ENCODE measurements around the gene LDLRAP1.

LDLRAP1 gene

DNA sequence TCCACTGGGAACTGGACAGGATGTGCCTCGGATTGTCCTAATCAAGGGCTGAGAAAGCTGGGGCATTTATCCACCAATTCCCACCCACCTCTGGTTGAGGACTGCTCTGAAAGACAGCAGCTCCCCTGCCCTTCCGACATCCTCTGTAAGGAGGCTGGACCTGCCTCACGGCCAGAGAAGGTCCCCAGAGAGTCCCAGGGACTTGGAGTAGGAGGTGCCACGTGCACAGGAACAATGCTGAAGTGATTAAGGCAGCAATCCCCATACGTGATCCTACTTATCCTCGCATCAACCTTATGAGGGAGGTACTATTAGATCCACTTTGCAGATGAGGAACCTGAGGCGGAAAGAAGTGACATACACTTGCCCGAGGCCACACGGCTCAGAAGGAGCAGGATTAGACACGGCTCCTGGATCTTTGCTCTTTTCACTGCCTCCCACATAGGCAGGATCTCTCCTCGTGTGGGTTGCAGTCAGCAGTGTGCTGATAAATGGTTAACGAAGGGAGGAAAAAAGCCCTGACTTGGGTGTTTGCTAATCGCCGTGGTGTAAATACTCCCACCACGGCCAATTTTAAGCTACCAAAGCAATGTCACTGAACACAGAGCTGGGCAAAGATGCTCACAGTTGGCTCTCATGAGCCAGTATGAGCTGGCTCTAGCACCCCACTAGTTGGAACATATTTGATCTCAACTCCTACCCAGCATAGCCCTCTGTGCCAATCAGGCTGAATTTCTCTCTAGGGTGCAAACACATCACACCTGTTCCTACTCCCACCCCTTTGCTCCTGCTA, 18.6 kb upstream of the LDLRAP1 start:
- DNase-seq: no peak

DNA sequence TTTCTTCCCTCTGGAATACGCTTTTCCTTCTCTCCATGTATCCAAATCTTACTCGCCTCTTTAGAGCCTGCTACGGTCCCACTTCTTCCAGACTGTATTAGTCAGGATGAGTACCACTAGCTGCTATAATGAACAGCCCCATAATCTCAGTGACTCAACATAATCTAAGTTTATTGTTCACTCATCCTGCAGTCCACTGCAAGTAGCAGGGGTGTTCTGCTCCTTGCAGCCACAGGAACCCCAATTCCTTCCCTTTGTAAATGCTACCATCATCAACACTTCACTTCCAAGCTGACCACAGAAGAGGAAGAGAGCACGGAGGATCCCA, 18.1 kb upstream of the LDLRAP1 start:
- no peak for DNase-seq

DNA sequence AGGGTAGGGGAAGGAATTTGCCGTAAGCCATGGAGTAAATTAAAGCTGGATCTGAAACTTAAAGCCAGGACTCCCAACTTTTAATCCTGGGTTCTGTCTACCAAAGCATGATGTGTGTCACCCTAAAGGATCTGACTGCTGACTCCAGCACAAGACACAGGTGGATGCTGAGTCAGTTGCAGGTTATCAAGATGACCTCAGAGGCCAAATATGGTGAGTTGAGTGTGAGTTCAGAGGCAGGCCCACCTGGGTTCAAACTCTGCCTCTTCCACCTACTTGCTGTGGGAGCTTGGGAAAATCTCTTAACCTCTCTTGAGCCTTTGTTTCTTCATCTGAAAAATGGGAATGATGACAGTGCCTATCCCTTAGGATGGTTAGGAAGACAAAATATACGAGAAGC, 16.7 kb upstream of the LDLRAP1 start:
- no peak for DNase-seq

DNA sequence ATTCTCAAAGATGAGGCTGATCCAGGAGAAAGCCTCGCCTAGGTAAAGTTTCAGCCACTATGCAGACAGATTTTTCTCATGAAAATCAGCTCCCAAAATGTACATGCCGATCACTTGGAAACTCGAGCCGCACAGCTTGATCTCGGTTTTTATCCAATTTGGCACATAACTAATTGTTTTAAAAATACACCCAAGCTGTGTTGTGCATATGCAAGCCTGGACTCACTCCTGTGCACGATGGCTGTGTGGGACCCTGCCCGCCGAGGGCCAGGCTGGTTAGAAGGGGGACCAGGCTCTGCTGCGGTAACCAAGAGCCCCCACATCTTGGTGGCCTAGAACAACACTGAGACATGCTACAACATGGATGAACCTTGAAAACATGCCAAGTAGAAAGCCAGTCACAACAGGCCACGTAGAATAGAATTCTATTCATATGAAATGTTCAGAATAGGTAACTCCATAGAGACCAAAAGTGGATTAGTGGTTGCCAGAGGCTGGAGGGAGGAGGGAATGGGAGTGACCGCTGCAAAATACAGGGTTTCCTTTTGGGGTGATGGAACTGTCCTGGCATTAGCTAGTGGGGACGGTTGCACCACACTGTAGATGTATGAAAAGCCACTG, 16.1 kb upstream of the LDLRAP1 start:
- no peak for DNase-seq

DNA sequence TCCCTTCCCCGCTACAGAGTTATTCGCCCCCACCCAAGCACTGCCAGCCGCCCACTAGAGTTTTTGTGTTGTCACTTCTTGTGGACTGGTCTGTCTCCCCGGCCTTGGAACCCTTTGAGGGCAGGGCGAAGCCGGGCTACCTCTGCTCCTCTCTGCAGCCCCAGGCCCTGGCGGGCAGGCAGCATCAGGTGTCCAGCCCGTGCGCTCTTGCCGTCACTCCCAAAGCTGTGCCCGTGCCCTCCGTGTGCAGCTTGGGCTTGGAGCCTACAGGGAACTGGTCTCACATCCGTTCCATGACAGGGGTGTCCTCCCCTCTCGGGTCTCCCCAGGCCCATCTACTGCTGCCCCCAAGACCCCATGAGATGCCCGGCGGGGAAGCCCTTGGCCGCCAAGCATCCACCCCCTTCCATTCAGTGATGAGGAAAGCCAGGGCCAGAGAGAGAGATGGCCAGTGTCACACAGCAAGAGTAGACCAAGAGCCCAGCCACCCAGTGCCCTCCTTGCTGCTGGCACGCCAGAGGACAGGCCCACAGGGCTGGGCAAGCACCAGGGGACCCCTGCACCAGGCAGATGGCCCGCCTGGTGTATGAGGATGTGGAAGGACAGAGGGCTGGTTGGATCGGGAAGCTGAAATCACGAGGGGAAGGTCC, 15.3 kb upstream of the LDLRAP1 start:
- DNase-seq: no peak

DNA sequence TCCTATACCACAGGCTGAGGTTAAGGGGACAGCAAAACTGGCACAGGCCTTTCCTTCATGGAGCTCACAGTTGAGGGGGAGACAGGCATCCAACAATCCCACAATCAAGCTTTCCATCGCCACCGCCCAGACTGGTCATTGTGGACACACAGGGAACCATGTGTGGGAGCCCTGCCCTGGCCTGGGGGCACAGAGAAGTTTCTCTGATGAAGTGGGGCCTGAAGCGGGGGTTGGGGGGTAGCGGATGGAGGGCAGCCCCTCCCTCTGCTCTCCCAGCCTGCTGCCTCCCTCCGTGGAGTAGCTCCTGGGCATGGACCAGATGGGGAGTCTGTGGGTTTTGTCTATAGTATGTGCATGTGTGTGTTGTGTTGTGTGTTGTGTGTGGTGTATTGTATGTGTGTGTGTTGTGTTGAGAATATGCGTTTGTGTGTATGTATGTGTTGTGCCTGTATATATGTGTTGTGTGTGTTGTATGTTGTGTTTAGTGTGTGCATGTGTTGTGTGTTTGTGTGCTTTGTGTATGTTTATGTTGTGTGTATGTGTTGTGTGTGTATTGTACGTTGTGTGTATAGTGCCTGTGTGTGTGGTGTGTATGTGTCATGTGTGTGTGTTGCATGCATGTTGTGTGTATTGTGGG, 14.4 kb upstream of the LDLRAP1 start:
- DNase-seq: no peak

DNA sequence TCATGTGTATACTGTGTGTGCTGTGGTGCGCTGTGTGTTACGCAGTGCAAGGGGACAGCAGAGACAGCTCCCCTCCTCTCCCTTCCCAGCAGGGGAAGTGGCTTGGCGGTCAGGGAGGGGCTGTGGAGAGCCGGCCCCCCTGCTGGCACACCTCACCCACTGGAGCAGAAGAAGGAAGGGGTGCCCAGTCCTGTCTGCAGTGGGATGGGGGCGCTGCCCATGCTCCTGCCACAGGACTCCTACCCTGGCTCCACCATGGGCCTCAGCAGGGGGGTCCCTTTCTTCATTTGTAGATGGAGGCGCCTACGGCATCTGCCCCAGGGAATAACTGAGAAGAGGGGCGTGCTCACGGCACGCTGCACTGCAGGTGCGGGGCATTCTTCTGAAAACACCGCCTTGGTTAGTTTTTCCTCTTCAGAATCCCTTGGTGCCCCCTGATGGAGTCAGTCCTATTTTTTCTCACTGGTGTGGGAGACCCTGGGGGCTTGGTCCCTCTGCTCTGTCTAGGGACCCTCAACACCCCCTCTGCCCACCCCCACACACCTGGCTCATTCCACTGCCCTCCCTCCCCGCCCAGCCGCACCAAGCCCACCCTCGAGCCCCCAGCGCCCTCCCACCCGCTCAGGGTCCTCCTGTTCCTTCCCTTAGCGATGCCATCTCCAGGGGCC, 13.8 kb upstream of the LDLRAP1 start:
- DNase-seq: no peak

DNA sequence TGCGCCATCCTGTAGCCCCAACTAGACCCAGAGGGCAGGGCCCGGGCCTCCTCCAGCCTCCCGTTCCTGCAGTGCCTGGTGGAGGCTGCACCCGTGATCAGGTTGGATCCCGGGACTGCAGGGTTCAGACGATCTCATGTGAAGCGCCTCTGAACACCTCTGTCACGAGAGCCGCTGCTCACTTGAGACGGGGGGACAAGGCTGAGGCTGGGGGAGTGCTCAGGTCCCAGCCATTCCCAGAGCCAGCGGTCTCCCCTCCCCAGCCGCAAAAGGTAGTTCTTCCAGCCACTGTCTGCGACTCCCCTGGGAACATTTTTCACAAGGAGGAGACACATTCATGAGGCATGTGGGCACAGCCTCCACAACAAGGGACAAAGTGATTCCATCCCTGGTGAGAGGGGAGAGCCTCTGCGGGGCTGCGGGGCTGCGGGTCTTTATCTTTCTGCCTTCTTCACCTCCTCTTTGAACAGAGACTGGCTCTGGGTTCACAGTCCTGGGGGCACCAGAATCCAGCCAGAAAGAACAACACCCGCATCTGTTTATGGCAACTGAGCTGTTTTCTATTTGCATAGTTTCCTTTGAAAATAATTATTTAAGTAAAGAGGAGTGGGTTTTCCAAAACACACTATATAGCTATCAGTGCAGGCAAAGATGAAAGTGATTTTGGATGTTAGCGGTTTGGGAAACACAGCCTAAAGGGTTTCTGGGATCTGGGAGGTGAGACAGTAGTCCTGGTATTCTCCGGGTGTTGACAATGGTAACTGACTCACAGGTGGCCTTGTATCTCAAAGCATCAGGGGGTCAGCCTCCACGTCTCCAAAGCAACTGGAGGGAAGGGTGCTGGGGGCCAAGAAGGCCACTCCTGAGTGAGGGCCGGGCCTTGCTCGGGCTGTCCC, 13.0 kb upstream of the LDLRAP1 start:
- no peak for DNase-seq

DNA sequence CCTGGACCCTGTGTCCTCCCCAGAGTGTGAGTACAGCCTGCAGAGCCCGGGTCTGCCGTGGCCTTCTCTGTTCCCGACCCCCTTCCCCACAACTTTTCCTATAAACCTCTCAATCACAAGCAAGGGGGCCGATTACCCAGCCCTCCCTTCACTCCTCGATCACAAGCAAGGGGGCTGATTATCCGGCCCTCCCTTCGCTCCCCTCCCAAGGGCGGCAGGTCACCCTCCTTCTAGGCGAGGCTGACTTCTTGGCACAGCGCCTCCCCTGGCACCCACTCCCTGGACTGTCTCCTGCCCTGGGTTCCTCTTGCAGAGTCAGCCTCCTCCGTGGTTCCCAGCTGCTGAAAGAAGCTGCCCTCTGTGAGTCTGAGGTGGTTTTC, 12.3 kb upstream of the LDLRAP1 start:
- DNase-seq: no peak

DNA sequence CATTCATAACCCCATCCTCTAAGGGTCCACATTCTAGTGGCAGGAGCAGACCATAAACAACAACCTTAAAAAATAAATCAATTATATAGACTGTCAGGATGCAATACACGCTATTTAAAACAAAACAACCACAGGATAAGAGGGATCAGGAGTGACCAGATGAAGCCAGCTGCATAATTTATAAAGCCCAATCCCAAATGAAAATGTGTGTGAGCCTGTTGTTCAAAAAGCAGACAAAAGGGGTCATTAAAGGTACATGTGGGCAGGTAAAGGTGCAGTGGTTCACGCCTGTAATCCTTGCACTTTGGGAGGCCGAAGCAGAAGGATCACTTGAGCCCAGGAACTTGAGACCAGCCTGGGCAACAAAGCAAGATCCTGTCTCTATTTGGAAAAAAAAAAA, 10.4 kb upstream of the LDLRAP1 start:
- no peak for DNase-seq

DNA sequence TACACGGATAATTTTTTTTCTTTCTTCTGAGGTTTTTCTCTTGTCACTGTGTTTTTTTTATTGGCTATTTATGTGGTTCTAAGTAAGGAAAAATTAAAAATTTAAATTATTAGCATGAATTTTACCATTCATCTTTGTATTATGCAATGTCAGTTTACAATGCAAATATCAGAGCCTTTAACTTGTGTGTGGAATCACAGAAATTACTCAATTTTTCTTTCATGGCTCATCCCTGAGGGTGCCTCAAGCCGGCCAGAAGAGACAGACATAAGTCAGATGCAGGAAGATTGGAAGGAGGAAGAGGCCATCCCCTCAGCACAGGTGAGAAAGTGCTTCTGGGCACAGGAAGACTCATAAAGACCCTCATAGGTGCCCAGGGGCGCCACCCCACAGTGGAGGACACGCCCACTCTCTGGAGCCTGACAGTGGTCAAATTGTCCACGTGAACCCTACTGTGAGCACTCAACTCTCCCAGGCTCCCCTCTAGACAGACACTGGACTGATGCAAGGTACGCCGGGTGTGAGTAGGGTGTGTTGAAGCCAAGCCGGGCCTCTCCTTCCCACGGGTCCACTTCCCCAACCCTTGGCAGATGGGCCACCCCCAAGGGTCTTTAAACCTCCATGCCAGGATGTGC, 9.5 kb upstream of the LDLRAP1 start:
- no peak for DNase-seq

DNA sequence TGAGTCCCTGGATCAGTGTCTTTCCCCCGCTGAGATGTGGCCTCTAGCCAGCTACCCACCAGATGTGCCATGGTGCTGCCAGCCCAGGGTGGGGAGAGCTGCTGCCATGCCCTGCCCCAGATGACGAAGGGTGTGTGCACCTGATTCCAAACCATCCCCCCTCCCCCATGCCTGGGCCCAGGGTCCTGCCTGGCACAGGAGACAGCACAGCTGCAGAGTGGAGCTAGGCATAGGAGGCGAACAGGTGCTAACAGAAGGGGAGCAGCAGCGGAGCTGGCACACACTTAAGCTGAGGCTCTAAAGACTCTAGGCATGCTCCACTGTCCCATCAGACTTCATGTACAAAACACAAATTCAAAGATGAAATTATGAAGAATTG, 9.0 kb upstream of the LDLRAP1 start:
- DNase-seq: no peak

DNA sequence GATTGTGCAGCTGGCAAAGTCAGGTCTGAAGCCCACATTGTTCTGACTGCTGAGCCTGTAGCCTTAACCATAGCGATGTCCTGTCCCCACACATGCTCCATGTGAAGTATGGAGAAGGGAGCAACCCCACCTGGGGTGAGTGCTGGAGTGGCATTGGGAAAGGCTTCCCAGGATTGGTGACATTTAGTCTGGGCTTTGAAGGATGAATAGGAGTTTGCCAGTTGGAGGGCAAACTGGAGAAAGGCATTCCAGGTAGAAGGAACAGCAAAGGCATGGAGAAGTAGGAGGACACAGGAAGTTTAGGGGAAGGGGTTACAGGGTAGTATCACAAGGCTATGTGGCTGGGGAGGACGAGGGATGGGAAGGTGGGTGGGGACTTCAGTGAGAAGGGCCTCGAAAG, 7.3 kb upstream of the LDLRAP1 start:
- DNase-seq: no peak

DNA sequence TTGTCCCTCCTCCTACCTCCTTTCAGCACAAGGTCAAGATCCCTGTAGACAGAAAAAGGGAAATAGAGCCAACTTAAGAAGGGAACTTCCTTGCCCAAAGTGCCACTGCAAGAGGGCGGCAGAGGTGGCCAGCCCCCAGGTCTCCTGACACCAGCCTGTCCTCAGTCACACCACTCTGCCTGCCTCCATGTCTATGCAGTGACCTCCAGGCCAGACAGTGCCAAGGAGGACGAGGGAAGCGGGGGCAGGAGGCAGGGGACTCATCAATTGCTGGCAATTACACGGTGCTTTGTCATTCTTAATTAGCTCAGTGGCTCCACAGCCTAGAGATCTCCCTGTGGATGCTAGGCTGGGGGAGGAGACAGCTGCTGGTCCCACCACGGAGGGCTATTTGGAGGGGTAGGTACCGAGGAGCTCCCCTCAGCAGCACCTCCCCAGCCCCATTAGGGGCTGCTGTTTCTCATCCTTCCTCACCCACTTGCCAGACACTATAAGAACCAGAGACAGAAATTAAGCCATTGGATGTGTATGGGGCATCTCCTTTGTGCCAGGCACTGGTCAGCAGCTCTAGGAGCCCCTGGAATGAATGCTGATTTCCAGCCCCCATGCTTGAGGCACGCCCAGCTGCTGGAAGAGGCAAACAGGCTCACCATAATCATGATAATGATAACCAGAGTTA, 6.1 kb upstream of the LDLRAP1 start:
- DNase-seq: no peak

DNA sequence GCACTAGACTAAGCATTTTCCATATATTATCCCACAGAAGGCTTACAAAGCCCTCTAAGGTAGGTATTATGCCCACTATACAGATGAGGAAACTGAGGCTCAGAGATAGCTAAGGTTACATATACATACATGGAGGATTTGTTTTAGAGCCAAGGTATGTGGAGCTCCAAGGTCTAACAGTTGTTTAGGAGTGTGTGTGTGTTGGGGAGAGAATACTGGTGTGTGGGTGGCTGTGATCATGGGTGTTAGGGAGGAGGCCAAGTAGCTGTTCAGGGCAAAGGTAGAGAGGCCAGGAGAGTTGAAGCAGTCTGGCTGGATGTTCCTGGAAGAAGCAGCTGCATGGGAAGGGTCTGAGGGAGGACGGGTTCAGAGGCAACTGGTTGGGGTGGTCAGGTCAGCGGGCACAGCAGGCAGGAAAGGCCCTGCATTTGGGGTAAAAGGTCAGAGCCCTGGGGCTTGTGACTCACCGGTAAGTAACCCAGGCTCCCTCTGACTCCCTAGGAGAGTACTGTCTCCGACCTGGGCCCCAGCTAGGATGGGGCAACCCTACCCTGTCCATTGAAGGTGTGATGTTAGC, 5.1 kb upstream of the LDLRAP1 start:
- DNase-seq: no peak

DNA sequence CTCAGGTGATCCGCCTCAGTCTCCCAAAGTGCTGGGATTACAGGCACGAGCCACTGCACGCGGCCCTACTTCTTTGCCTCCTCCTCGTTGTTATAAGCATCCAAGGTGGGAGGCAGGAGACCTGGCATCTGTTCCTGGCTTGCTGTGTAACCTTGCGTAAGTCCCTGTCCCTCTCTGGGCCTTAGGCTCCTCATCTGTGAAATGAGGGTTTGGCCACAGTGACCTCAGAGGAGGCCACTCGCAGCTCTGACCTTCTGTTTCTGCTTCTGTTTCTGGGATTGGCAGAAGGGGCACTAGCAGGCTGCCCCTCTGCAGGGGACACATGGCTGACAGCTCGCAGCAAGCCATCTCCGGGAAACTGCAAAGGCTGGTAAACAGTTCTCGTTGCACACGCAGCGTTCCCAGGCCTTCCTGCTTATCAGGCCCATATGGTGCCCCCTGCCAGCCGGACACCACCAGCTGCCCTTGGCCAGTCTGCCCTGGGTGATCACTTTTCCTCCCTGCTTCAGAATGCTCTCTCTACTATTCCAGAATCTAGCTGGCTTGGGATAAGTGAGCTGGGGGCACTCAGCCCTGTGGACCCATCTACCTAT, 2.6 kb upstream of the LDLRAP1 start:
- DNase-seq: no peak

DNA sequence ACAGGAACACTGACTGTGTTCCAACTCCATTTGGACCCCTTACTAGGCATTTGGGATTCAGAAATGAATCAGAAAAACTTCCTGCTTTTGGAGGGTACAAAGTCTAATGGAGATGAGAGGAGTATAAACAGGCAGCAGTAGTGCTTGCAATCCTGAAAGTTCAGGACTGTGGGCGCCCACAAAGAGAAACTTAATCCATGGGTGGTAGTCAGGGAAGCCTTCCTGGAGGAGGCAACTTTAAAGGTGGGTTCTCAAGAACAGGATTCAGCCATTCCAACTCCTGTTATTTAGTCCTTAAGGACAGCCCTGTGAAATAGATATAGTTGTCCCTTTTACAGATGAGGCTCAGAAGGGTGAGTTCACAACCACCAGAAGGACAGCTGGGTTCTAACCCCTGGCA, 2.0 kb upstream of the LDLRAP1 start:
- no peak for DNase-seq

DNA sequence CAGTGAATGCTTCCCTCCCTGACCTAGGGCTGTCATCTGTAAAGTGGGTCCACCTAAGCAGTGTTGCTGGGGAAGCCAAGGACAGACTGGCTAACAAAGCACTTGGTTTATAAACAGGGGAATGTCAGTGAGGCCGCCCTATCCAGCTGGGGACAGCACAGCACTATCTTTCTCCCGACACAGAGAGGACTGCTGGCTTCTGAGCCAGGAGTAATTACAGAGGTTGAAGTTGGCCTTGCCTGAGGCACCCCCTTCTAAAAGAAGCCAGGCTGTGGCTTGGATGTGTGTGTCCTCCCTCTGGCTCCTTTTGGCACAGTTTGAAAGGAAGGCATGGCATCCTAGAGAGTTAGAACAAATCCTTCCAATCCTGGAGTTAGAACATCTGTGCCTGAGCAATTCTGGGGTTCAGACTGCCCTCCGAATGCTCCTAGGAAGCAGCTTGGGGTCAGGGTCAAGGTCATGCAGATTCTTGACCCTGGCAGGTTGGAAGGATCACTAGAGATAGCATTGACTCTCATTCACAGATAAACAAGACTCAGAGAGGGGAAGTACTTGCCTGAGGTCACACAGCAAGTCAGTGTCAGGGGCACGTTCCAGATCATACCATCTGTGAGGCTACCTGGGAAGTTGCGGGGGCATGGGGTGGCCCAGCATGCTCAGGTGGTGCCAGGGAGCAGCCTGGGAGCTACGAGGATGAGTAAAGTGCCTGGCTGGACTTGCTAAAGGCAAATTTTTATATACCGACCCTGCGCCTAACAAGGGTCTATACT, 1.3 kb upstream of the LDLRAP1 start:
- peak; percentile 20 for DNase-seq

DNA sequence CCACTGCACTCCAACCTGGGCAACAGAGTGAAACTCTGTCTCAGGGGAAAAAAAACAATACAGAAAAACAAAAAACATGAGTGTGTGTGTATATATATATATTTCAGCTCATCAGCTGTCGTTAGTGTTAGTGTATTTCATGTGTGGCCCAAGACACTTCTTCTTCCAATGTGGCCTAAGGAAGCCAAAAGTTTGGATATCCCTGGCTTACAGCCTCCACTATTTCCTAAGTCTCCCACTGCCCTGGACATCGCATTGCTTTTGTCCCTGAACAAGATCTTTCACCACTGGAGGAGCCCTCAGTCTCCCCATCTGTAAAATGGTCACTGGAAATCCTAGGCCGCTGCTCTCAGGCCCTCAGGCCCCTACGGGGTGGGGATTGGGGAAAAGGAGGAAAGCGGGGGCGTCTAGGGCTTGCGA, 391 bp upstream of the LDLRAP1 start:
- no peak for DNase-seq
